Neuronal stem cell (in vitro differentiated cells): ENCODE measurements around the gene FMN2.

Source experiments
- DNase-seq: peaks from one replicate; pipeline ENCODE4 v3.0.0-alpha.2; 2013; ENCODE audit warnings: low spot score
- H2AFZ ChIP-seq: one replicate; pipeline ENCODE4 v1.6.1; 2013; ENCODE audit warnings: mild to moderate bottlenecking, low read length, inconsistent platforms
- H2AK5ac ChIP-seq: 2 replicates; pipeline ENCODE4 v1.6.1; 2013; ENCODE audit warnings: low read depth, mild to moderate bottlenecking, inconsistent platforms, low read length, moderate library complexity, mixed read lengths
- H2BK120ac ChIP-seq: 2 replicates; pipeline ENCODE4 v1.6.1; 2013; ENCODE audit warnings: low read depth, mild to moderate bottlenecking, inconsistent platforms, low read length, moderate library complexity, mixed read lengths
- H2BK12ac ChIP-seq: one replicate; pipeline ENCODE4 v1.6.1; 2013; ENCODE audit warnings: low read length, inconsistent platforms
- H2BK15ac ChIP-seq: 2 replicates; pipeline ENCODE4 v1.6.1; 2013; ENCODE audit warnings: mild to moderate bottlenecking, low read length, inconsistent platforms, mixed read lengths
- H2BK5ac ChIP-seq: one replicate; pipeline ENCODE4 v1.6.1; 2013; ENCODE audit warnings: inconsistent platforms, mild to moderate bottlenecking, low read length, moderate library complexity
- H3K14ac ChIP-seq: one replicate; pipeline ENCODE4 v1.6.1; 2013; ENCODE audit warnings: low read length, inconsistent platforms
- H3K18ac ChIP-seq: 2 replicates; pipeline ENCODE4 v1.6.1; 2013; ENCODE audit warnings: low read length, inconsistent platforms
- H3K23ac ChIP-seq: 2 replicates; pipeline ENCODE4 v1.6.1; 2013; ENCODE audit warnings: low read depth, mild to moderate bottlenecking, mixed read lengths, low read length, inconsistent platforms; ENCODE audit not compliant: poor library complexity
- H3K27ac ChIP-seq: replicated peaks from 3 replicates; pipeline ENCODE4 v1.5.1; 2013; ENCODE audit warnings: low read length, inconsistent platforms
- H3K27me3 ChIP-seq, 3 experiments: 2 replicates each; pipeline ENCODE4 v1.6.1; 2013; ENCODE audit warnings: low read length in 3 of 3, mild to moderate bottlenecking in 2 of 3, inconsistent platforms in 1 of 3, low read depth in 1 of 3, mixed read lengths in 1 of 3, moderate library complexity in 1 of 3; ENCODE audit not compliant: control insufficient read depth in 3 of 3, insufficient read depth in 3 of 3
- H3K36me3 ChIP-seq, 2 donors: replicated peaks in 1 of 2; 2 replicates each; pipeline ENCODE4 v1.6.1; 2013; ENCODE audit warnings: low read length in 2 of 2; ENCODE audit not compliant: control insufficient read depth in 2 of 2, insufficient read depth in 2 of 2
- H3K4ac ChIP-seq: 2 replicates; pipeline ENCODE4 v1.6.1; 2013; ENCODE audit warnings: inconsistent platforms, mild to moderate bottlenecking, low read length, moderate library complexity
- H3K4me1 ChIP-seq, 2 donors: 1 replicate in 1 of 2; 2 replicates in 1 of 2; pipeline ENCODE4 v1.6.1; 2013; ENCODE audit warnings: low read length in 2 of 2, low read depth in 1 of 2; ENCODE audit not compliant: control insufficient read depth in 2 of 2, insufficient read depth in 1 of 2
- H3K4me2 ChIP-seq: one replicate; pipeline ENCODE4 v1.6.1; 2013; ENCODE audit warnings: mild to moderate bottlenecking, low read length, inconsistent platforms; ENCODE audit not compliant: insufficient read depth, poor library complexity, severe bottlenecking
- H3K4me3 ChIP-seq, 2 donors: 2 replicates each; pipeline ENCODE4 v1.5.1; 2013; ENCODE audit warnings: low read length in 2 of 2, mild to moderate bottlenecking in 2 of 2, inconsistent platforms in 1 of 2, moderate library complexity in 1 of 2
- H3K79me1 ChIP-seq: one replicate; pipeline ENCODE4 v1.6.1; 2013; ENCODE audit warnings: low read depth, mild to moderate bottlenecking, inconsistent platforms, low read length, moderate library complexity
- H3K9ac ChIP-seq: one replicate; pipeline ENCODE4 v1.6.1; 2013; ENCODE audit warnings: mild to moderate bottlenecking, low read depth, low read length, inconsistent platforms; ENCODE audit not compliant: poor library complexity
- H3K9me3 ChIP-seq, 2 donors: replicated peaks in 1 of 2; 2 replicates each; pipeline versions ENCODE3 to v1.6.1; 2013; ENCODE audit warnings: low read length in 2 of 2, mild to moderate bottlenecking in 2 of 2, inconsistent platforms in 1 of 2, low read depth in 1 of 2, mixed read lengths in 1 of 2, moderate library complexity in 1 of 2; ENCODE audit not compliant: control insufficient read depth in 2 of 2, insufficient read depth in 1 of 2
- H4K8ac ChIP-seq: one replicate; pipeline ENCODE4 v1.6.1; 2013; ENCODE audit warnings: low read depth, mild to moderate bottlenecking, inconsistent platforms, low read length, moderate library complexity
- H4K91ac ChIP-seq: one replicate; pipeline ENCODE4 v1.6.1; 2013; ENCODE audit warnings: low read length, low read depth, mild to moderate bottlenecking, inconsistent platforms; ENCODE audit not compliant: poor library complexity
- WGBS, 2 donors: extraction: QIAGEN DNeasy Blood & Tissue Kit; methylation state at CpG; one replicate each; pipeline ENCODE4 v1.1.7; 2013; ENCODE audit warnings: missing lambda C conversion rate in 2 of 2, mixed read lengths in 1 of 2; ENCODE audit not compliant: insufficient read length in 2 of 2, insufficient replicate concordance in 1 of 2; ENCODE audit errors: extremely low coverage in 2 of 2; 5-methylcytosine and 5-hydroxymethylcytosine counted together

Gene FMN2

GRCh38 chr1:240280560-240281322, 189.1 kb downstream of the FMN2 start:
- H2AFZ ChIP-seq = no peak overlapping the region
- no peak overlapping the region for H3K23ac ChIP-seq
- H4K8ac ChIP-seq = no peak overlapping the region
- DNase-seq = no peak
- H3K9me3 ChIP-seq = no peaks in the 10 kb centered on the region
- H3K9ac ChIP-seq = no peak overlapping the region
- H4K91ac ChIP-seq = no peak overlapping the region
- no peak overlapping the region for H2AK5ac ChIP-seq
- H3K4me2 ChIP-seq = no peak overlapping the region
- H3K27ac ChIP-seq = no peak overlapping the region
- no CpG with 5 or more reads among the region's 11 CpGs for WGBS, 2 donors
- H3K4ac ChIP-seq = no peak overlapping the region
- no peaks in the 10 kb centered on the region for H3K36me3 ChIP-seq
- no peak overlapping the region for H2BK12ac ChIP-seq
- no peaks in the 10 kb centered on the region for H3K4me1 ChIP-seq
- no peak overlapping the region for H3K18ac ChIP-seq
- no peaks in the 10 kb centered on the region for H3K27me3 ChIP-seq
- H2BK15ac ChIP-seq = no peak overlapping the region
- no peak overlapping the region for H3K4me3 ChIP-seq
- no peak overlapping the region for H2BK5ac ChIP-seq
- H3K14ac ChIP-seq = no peak overlapping the region
- no peak overlapping the region for H2BK120ac ChIP-seq
- H3K79me1 ChIP-seq = no peaks in the 10 kb centered on the region

- WGBS, 2 donors = no CpG with 5 or more reads among the region's 7 CpGs
- Histone ChIP-seq H3K9me3 (no peaks in the 10 kb centered on the region), H3K27ac (no peak overlapping the region), H3K4me3 (no peak overlapping the region), H3K4ac (no peak overlapping the region), H2BK120ac (no peak overlapping the region), H2AFZ (no peak overlapping the region), H2BK5ac (no peak overlapping the region), H3K9ac (no peak overlapping the region), H2BK15ac (no peak overlapping the region), H2AK5ac (no peak overlapping the region), H3K4me2 (no peak overlapping the region), H3K36me3 (no peaks in the 10 kb centered on the region), H3K4me1 (no peaks in the 10 kb centered on the region), H2BK12ac (no peak overlapping the region), H3K23ac (no peak overlapping the region), H4K91ac (no peak overlapping the region), H4K8ac (no peak overlapping the region), H3K79me1 (no peaks in the 10 kb centered on the region), H3K27me3 (no peaks in the 10 kb centered on the region), H3K14ac (no peak overlapping the region), H3K18ac (no peak overlapping the region)
- DNase-seq = no peak
Measured at GRCh38 chr1:240282061-240282830, 190.6 kb downstream of the FMN2 start.

GRCh38 chr1:240284656-240285414, 193.2 kb downstream of the FMN2 start:
- Histone ChIP-seq H3K4me3 (no peak overlapping the region), H3K14ac (no peak overlapping the region)

GRCh38 chr1:240285540-240285939, 193.9 kb downstream of the FMN2 start:
- Histone ChIP-seq H3K9me3 (no peaks in the 10 kb centered on the region), H3K4ac (no peak overlapping the region), H3K9ac (no peak overlapping the region), H3K27ac (no peak overlapping the region), H3K23ac (no peak overlapping the region), H3K18ac (no peak overlapping the region), H2BK12ac (no peak overlapping the region), H2BK5ac (no peak overlapping the region), H2AFZ (no peak overlapping the region), H2BK120ac (no peak overlapping the region), H3K4me2 (no peak overlapping the region), H4K8ac (no peak overlapping the region), H3K36me3 (no peaks in the 10 kb centered on the region), H2BK15ac (no peak overlapping the region), H3K14ac (no peak overlapping the region), H3K79me1 (no peaks in the 10 kb centered on the region), H3K4me1 (no peaks in the 10 kb centered on the region), H4K91ac (no peak overlapping the region), H2AK5ac (no peak overlapping the region), H3K4me3 (no peak overlapping the region), H3K27me3 (no peaks in the 10 kb centered on the region)
- no peak for DNase-seq
- WGBS, 2 donors = no CpG with 5 or more reads among the region's 4 CpGs

More at GRCh38 chr1:240284656-240285414, 193.2 kb downstream of the FMN2 start:
- Histone ChIP-seq H3K27ac (no peak overlapping the region), H2BK15ac (no peak overlapping the region), H2BK12ac (no peak overlapping the region), H3K4ac (no peak overlapping the region), H3K9ac (no peak overlapping the region), H3K27me3 (no peaks in the 10 kb centered on the region), H3K9me3 (no peaks in the 10 kb centered on the region), H2BK120ac (no peak overlapping the region), H4K91ac (no peak overlapping the region), H3K23ac (no peak overlapping the region), H2BK5ac (no peak overlapping the region), H3K36me3 (no peaks in the 10 kb centered on the region), H3K18ac (no peak overlapping the region), H3K4me2 (no peak overlapping the region), H2AK5ac (no peak overlapping the region), H3K4me1 (no peaks in the 10 kb centered on the region), H3K79me1 (no peaks in the 10 kb centered on the region), H2AFZ (no peak overlapping the region), H4K8ac (no peak overlapping the region)
- WGBS, 2 donors = 100% methylated on average over 1 of the region's 7 CpGs; no CpG with 5 or more reads in 1 of the 2 donors
- DNase-seq = no peak
